SK-N-MC (cell line): ENCODE results near the gene MXRA7.

Source experiments
- EZH2 ChIP-seq: fragments of 200-600 bp; sonication (generic); IDR thresholded peaks from one replicate; pipeline ENCODE4 v1.6.1; 2017; ENCODE audit warnings: antibody characterized with exemption
- POLR2AphosphoS5 ChIP-seq: IDR thresholded peaks from 2 replicates; pipeline ENCODE4 v1.6.1; 2012; ENCODE audit warnings: mild to moderate bottlenecking, low read depth, low read length, borderline replicate concordance

GRCh38 chr17:76697702-76698465, 12.9 kb downstream of the MXRA7 start:
- TF ChIP-seq EZH2 (no peak), POLR2AphosphoS5 (no peak)
